Measurements from ENCODE around the gene TMEM14B. TPM values are rescaled to one million over a fixed set of nuclear protein-coding genes. Genes with fewer than 3 reads are reported as not detected.
"Not testable (repeated sequence)": the region's sequence is repeated elsewhere in the genome, so short reads cannot be mapped to it uniquely, and the experiment has no call there.

The TMEM14B gene
- total RNA-seq, 4 donors from 2014 or later, result 50.0 to 76.3 (median 60.1) TPM

GRCh38 chr6:10733863-10734262, 13.7 kb upstream of the TMEM14B start:
- no peak for TF ChIP-seq POLR2A (IDR thresholded peaks at IDR 0.05)
- TF ChIP-seq CTCF (IDR thresholded peaks at IDR 0.05), result no peak
- no peak for TF ChIP-seq EP300 (IDR thresholded peaks at IDR 0.05)
- no peak overlapping the region for H3K27ac ChIP-seq

GRCh38 chr6:10736731-10737130, 10.9 kb upstream of the TMEM14B start:
- Histone ChIP-seq H3K27ac (no peak overlapping the region), H3K4me1 (no peaks in the 10 kb centered on the region), H3K27me3 (no peaks in the 10 kb centered on the region), H3K4me3 (no peak overlapping the region), H3K36me3 (peaks cover 0 to 30% (median 0%) of the 10 kb centered on the region in 3 donors), H3K9me3 (no peaks in the 10 kb centered on the region)
- no peak for TF ChIP-seq CTCF (IDR thresholded peaks at IDR 0.05)
- WGBS, 2 donors, result 86 to 88% methylated on average over 2 of the region's 2 CpGs
- no peak for DNase-seq (ENCODE audit: low spot score in 2 of 2)

More at GRCh38 chr6:10733863-10734262, 13.7 kb upstream of the TMEM14B start:
- Histone ChIP-seq H3K4me3 (no peak overlapping the region), H3K36me3 (peaks cover 0 to 49% (median 2%) of the 10 kb centered on the region in 3 donors), H3K27me3 (no peaks in the 10 kb centered on the region), H3K9me3 (no peaks in the 10 kb centered on the region), H3K4me1 (no peaks in the 10 kb centered on the region)
- 94 to 100% methylated on average over 3 of the region's 3 CpGs for WGBS, 2 donors
- no peak for DNase-seq (ENCODE audit: low spot score in 2 of 2)

- peaks cover 0 to 31% (median 0%) of the 10 kb centered on the region in 3 donors for H3K36me3 ChIP-seq
- TF ChIP-seq POLR2A (IDR thresholded peaks at IDR 0.05), result no peak
- TF ChIP-seq CTCF (IDR thresholded peaks at IDR 0.05), result no peak
- no peak for TF ChIP-seq EP300 (IDR thresholded peaks at IDR 0.05)
- no peak overlapping the region for H3K27ac ChIP-seq
- H3K27me3 ChIP-seq, result no peaks in the 10 kb centered on the region
- H3K4me1 ChIP-seq, result no peaks in the 10 kb centered on the region
- H3K9me3 ChIP-seq, result no peaks in the 10 kb centered on the region
- H3K4me3 ChIP-seq, result no peak overlapping the region
- DNase-seq (ENCODE audit: low spot score in 2 of 2), result no peak
Observed at GRCh38 chr6:10740061-10740460, 7.5 kb upstream of the TMEM14B start.

GRCh38 chr6:10741643-10742042, 6.0 kb upstream of the TMEM14B start:
- WGBS, 2 donors, result 85 to 97% methylated on average over 4 of the region's 4 CpGs
- not testable (repeated sequence) for H3K4me1 ChIP-seq; H3K27me3 ChIP-seq; H3K9me3 ChIP-seq; H3K27ac ChIP-seq; H3K4me3 ChIP-seq; DNase-seq (ENCODE audit: low spot score in 2 of 2)
- peaks cover 0 to 34% (median 0%) of the 10 kb centered on the region in 3 donors for H3K36me3 ChIP-seq

- H3K27me3 ChIP-seq, result no peaks in the 10 kb centered on the region
Observed at GRCh38 chr6:10742251-10742650, 5.4 kb upstream of the TMEM14B start.

More at GRCh38 chr6:10742251-10742650, 5.4 kb upstream of the TMEM14B start:
- H3K4me1 ChIP-seq, result peaks cover 0 to 7% (median 3%) of the 10 kb centered on the region in 4 donors
- no peaks in the 10 kb centered on the region for H3K9me3 ChIP-seq
- no peak overlapping the region for H3K27ac ChIP-seq
- no peak for DNase-seq (ENCODE audit: low spot score in 2 of 2)
- TF ChIP-seq POLR2A (IDR thresholded peaks at IDR 0.05), result no peak
- no peak for TF ChIP-seq CTCF (IDR thresholded peaks at IDR 0.05)
- no peak for TF ChIP-seq EP300 (IDR thresholded peaks at IDR 0.05)
- 87 to 89% methylated on average over 12 of the region's 12 CpGs for WGBS, 2 donors
- peaks cover 0 to 34% (median 0%) of the 10 kb centered on the region in 3 donors for H3K36me3 ChIP-seq
- H3K4me3 ChIP-seq, result no peak overlapping the region

Data from tibial nerve (tissue), 4 donors.